Measurements from ENCODE around the gene KLHDC4.

DNA sequence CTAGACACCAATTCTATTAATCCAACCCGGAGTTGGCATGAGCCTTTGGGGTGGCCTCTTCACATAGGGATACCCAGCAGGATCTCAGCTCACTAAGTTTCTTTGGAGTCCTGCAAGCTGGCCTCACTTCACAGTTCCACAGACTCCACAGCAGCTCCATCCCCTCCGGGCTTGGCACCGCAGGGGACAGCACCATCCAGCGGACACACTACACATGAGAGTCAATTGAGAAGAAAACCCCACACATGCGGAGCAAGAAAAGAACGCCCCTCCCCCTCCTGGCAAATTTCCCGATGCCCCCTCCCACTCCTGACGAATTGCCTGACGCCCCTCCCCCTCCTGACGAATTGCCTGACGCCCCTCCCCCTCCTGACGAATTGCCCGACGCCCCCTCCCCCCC is 31.1 kb downstream of the KLHDC4 start:
- TF ChIP-seq, protein P1, sequence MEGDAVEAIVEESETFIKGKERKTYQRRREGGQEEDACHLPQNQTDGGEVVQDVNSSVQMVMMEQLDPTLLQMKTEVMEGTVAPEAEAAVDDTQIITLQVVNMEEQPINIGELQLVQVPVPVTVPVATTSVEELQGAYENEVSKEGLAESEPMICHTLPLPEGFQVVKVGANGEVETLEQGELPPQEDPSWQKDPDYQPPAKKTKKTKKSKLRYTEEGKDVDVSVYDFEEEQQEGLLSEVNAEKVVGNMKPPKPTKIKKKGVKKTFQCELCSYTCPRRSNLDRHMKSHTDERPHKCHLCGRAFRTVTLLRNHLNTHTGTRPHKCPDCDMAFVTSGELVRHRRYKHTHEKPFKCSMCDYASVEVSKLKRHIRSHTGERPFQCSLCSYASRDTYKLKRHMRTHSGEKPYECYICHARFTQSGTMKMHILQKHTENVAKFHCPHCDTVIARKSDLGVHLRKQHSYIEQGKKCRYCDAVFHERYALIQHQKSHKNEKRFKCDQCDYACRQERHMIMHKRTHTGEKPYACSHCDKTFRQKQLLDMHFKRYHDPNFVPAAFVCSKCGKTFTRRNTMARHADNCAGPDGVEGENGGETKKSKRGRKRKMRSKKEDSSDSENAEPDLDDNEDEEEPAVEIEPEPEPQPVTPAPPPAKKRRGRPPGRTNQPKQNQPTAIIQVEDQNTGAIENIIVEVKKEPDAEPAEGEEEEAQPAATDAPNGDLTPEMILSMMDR (IDR thresholded peaks at IDR 0.05; ENCODE audit: poor library complexity), result no peak
- TF ChIP-seq EZH2 (IDR thresholded peaks at IDR 0.05; ENCODE audit: borderline replicate concordance) (no peak), EZH2phosphoT487 (IDR thresholded peaks at IDR 0.05; ENCODE audit: low read depth, severe bottlenecking, unreplicated experiment) (no peak)

Data from hepatocyte (in vitro differentiated cells).